ENCODE data around the gene CRX.

DNA sequence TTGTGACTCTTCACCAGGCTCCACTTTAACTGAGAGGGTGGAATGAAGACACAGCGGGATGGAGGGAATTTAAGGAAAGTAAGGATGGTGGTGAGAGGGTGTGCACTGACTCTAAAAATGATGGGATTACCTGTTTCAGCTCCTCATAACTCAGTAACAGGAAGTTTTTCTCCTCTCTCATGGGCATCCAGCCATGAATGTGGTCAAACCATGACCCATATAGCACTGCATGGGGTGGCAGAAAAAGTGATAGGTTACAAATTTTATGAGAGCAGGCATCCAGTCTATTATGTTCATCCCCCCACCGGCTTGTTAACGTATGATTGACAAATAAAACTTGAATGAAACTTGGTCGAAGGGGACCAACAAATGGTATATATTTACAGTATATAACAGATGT, 57.2 kb downstream of the CRX start:
- TF ChIP-seq POLR2AphosphoS5 (IDR thresholded peaks at IDR 0.05; ENCODE audit: low read depth, low read length) (no peak), POLR2A (IDR thresholded peaks at IDR 0.05; ENCODE audit: low read depth, low read length) (no peak)

All from GM12891 (cell line).